ENCODE results near the gene IPO4.

IPO4 gene

GRCh38 chr14:24139272-24139934 is 49.2 kb downstream of the IPO4 start:
- peaks cover 3 to 51% (median 36%) of the 10 kb centered on the region in 5 donors for H3K4me1 ChIP-seq (ENCODE audit: control insufficient read depth in 5 of 5, insufficient read depth in 5 of 5, low read length in 5 of 5)
- H3K36me3 ChIP-seq (ENCODE audit: control insufficient read depth in 5 of 5, insufficient read depth in 5 of 5, low read length in 5 of 5), result peaks cover 0 to 35% (median 24%) of the 10 kb centered on the region in 5 donors
- no peak overlapping the region for H3K9ac ChIP-seq (ENCODE audit: low read length in 5 of 5)
- no peaks in the 10 kb centered on the region for H3K9me3 ChIP-seq (ENCODE audit: control insufficient read depth in 5 of 5, low read length in 5 of 5)
- H3K27me3 ChIP-seq (ENCODE audit: control insufficient read depth in 5 of 5, insufficient read depth in 4 of 5, low read length in 5 of 5), result no peaks in the 10 kb centered on the region
- H3K4me3 ChIP-seq (ENCODE audit: low read depth in 1 of 5, low read length in 5 of 5), result no peak overlapping the region
- H3K27ac ChIP-seq (ENCODE audit: low read depth, low read length), result peak overlapping the region; percentile 23

GRCh38 chr14:24138396-24139271 is 50.0 kb downstream of the IPO4 start:
- H3K36me3 ChIP-seq (ENCODE audit: control insufficient read depth in 5 of 5, insufficient read depth in 5 of 5, low read length in 5 of 5), result peaks cover 0 to 29% (median 22%) of the 10 kb centered on the region in 5 donors
- no peaks in the 10 kb centered on the region for H3K9me3 ChIP-seq (ENCODE audit: control insufficient read depth in 5 of 5, low read length in 5 of 5)
- H3K4me1 ChIP-seq (ENCODE audit: control insufficient read depth in 5 of 5, insufficient read depth in 5 of 5, low read length in 5 of 5), result peaks cover 3 to 51% (median 36%) of the 10 kb centered on the region in 5 donors
- H3K27ac ChIP-seq (ENCODE audit: low read depth, low read length), result peak overlapping the region; percentile 23
- H3K9ac ChIP-seq (ENCODE audit: low read length in 5 of 5), result peak overlapping the region in 1 of 5 donors; percentile 31
- H3K4me3 ChIP-seq (ENCODE audit: low read depth in 1 of 5, low read length in 5 of 5), result no peak overlapping the region
- no peaks in the 10 kb centered on the region for H3K27me3 ChIP-seq (ENCODE audit: control insufficient read depth in 5 of 5, insufficient read depth in 4 of 5, low read length in 5 of 5)

GRCh38 chr14:24137529-24138395 is 50.9 kb downstream of the IPO4 start:
- Histone ChIP-seq H3K27ac (ENCODE audit: low read depth, low read length) (peak overlapping the region; percentile 62), H3K4me1 (ENCODE audit: control insufficient read depth in 5 of 5, insufficient read depth in 5 of 5, low read length in 5 of 5) (peaks cover 3 to 51% (median 36%) of the 10 kb centered on the region in 5 donors), H3K9me3 (ENCODE audit: control insufficient read depth in 5 of 5, low read length in 5 of 5) (no peaks in the 10 kb centered on the region), H3K9ac (ENCODE audit: low read length in 5 of 5) (peak overlapping the region in 1 of 5 donors; percentile 86), H3K36me3 (ENCODE audit: control insufficient read depth in 5 of 5, insufficient read depth in 5 of 5, low read length in 5 of 5) (peaks cover 0 to 24% (median 20%) of the 10 kb centered on the region in 5 donors), H3K4me3 (ENCODE audit: low read depth in 1 of 5, low read length in 5 of 5) (no peak overlapping the region), H3K27me3 (ENCODE audit: control insufficient read depth in 5 of 5, insufficient read depth in 4 of 5, low read length in 5 of 5) (no peaks in the 10 kb centered on the region)

- Histone ChIP-seq H3K9ac (ENCODE audit: low read length in 5 of 5) (peak overlapping the region in 4 of 5 donors; percentile 78 to 92 (median 86)), H3K27ac (ENCODE audit: low read depth, low read length) (peak overlapping the region; percentile 62), H3K4me1 (ENCODE audit: control insufficient read depth in 5 of 5, insufficient read depth in 5 of 5, low read length in 5 of 5) (peaks cover 2 to 56% (median 33%) of the 10 kb centered on the region in 5 donors)
These were observed 51.7 kb downstream of the IPO4 start for GRCh38 chr14:24136684-24137528.

GRCh38 chr14:24135834-24136683 is 52.6 kb downstream of the IPO4 start, which contains the start of gene PSME1:
Gene PSME1 (plus strand): TSS chr14:24136194. CDS start chr14:24136263, 69 bp downstream.
- Histone ChIP-seq H3K27ac (ENCODE audit: low read depth, low read length) (peak within 1 kb of the TSS; percentile 62), H3K4me3 (ENCODE audit: low read depth in 1 of 5, low read length in 5 of 5) (peak within 1 kb of the TSS; percentile 73 to 91 (median 83)), H3K9me3 (ENCODE audit: control insufficient read depth in 5 of 5, low read length in 5 of 5) (no peaks in the 10 kb centered on the region), H3K9ac (ENCODE audit: low read length in 5 of 5) (peak within 1 kb of the TSS in 4 of 5 donors; percentile 78 to 92 (median 86)), H3K36me3 (ENCODE audit: control insufficient read depth in 5 of 5, insufficient read depth in 5 of 5, low read length in 5 of 5) (peaks cover 0 to 24% (median 20%) of the 10 kb centered on the region in 5 donors), H3K27me3 (ENCODE audit: control insufficient read depth in 5 of 5, insufficient read depth in 4 of 5, low read length in 5 of 5) (no peaks in the 10 kb centered on the region), H3K4me1 (ENCODE audit: control insufficient read depth in 5 of 5, insufficient read depth in 5 of 5, low read length in 5 of 5) (peaks cover 1 to 57% (median 30%) of the 10 kb centered on the region in 5 donors)

More at GRCh38 chr14:24136684-24137528, 51.7 kb downstream of the IPO4 start:
- Histone ChIP-seq H3K36me3 (ENCODE audit: control insufficient read depth in 5 of 5, insufficient read depth in 5 of 5, low read length in 5 of 5) (peaks cover 0 to 24% (median 20%) of the 10 kb centered on the region in 5 donors), H3K4me3 (ENCODE audit: low read depth in 1 of 5, low read length in 5 of 5) (peak overlapping the region; percentile 73 to 91 (median 83)), H3K9me3 (ENCODE audit: control insufficient read depth in 5 of 5, low read length in 5 of 5) (no peaks in the 10 kb centered on the region), H3K27me3 (ENCODE audit: control insufficient read depth in 5 of 5, insufficient read depth in 4 of 5, low read length in 5 of 5) (no peaks in the 10 kb centered on the region)

- peaks cover 1 to 57% (median 29%) of the 10 kb centered on the region in 5 donors for H3K4me1 ChIP-seq (ENCODE audit: control insufficient read depth in 5 of 5, insufficient read depth in 5 of 5, low read length in 5 of 5)
- H3K4me3 ChIP-seq (ENCODE audit: low read depth in 1 of 5, low read length in 5 of 5), result peak overlapping the region; percentile 51 to 91 (median 83)
- H3K27me3 ChIP-seq (ENCODE audit: control insufficient read depth in 5 of 5, insufficient read depth in 4 of 5, low read length in 5 of 5), result no peaks in the 10 kb centered on the region
- H3K27ac ChIP-seq (ENCODE audit: low read depth, low read length), result peak overlapping the region; percentile 62
- peak overlapping the region in 3 of 5 donors; percentile 43 to 86 (median 73) for H3K9ac ChIP-seq (ENCODE audit: low read length in 5 of 5)
- peaks cover 0 to 24% (median 20%) of the 10 kb centered on the region in 5 donors for H3K36me3 ChIP-seq (ENCODE audit: control insufficient read depth in 5 of 5, insufficient read depth in 5 of 5, low read length in 5 of 5)
- H3K9me3 ChIP-seq (ENCODE audit: control insufficient read depth in 5 of 5, low read length in 5 of 5), result no peaks in the 10 kb centered on the region
These were observed 53.1 kb downstream of the IPO4 start for GRCh38 chr14:24135584-24135833.

- Histone ChIP-seq H3K9ac (ENCODE audit: low read length in 5 of 5) (no peak overlapping the region), H3K27ac (ENCODE audit: low read depth, low read length) (no peak overlapping the region), H3K36me3 (ENCODE audit: control insufficient read depth in 5 of 5, insufficient read depth in 5 of 5, low read length in 5 of 5) (peaks cover 0 to 16% (median 13%) of the 10 kb centered on the region in 5 donors), H3K9me3 (ENCODE audit: control insufficient read depth in 5 of 5, low read length in 5 of 5) (no peaks in the 10 kb centered on the region), H3K4me1 (ENCODE audit: control insufficient read depth in 5 of 5, insufficient read depth in 5 of 5, low read length in 5 of 5) (peaks cover 1 to 46% (median 24%) of the 10 kb centered on the region in 5 donors), H3K27me3 (ENCODE audit: control insufficient read depth in 5 of 5, insufficient read depth in 4 of 5, low read length in 5 of 5) (no peaks in the 10 kb centered on the region), H3K4me3 (ENCODE audit: low read depth in 1 of 5, low read length in 5 of 5) (no peak overlapping the region)
These were observed 54.9 kb downstream of the IPO4 start for GRCh38 chr14:24133735-24134134.

GRCh38 chr14:24132976-24133375 is 55.6 kb downstream of the IPO4 start:
- H3K9me3 ChIP-seq (ENCODE audit: control insufficient read depth in 5 of 5, low read length in 5 of 5), result no peaks in the 10 kb centered on the region
- no peak overlapping the region for H3K4me3 ChIP-seq (ENCODE audit: low read depth in 1 of 5, low read length in 5 of 5)
- H3K27ac ChIP-seq (ENCODE audit: low read depth, low read length), result no peak overlapping the region
- H3K4me1 ChIP-seq (ENCODE audit: control insufficient read depth in 5 of 5, insufficient read depth in 5 of 5, low read length in 5 of 5), result peaks cover 1 to 44% (median 24%) of the 10 kb centered on the region in 5 donors
- no peaks in the 10 kb centered on the region for H3K27me3 ChIP-seq (ENCODE audit: control insufficient read depth in 5 of 5, insufficient read depth in 4 of 5, low read length in 5 of 5)
- no peak overlapping the region for H3K9ac ChIP-seq (ENCODE audit: low read length in 5 of 5)
- H3K36me3 ChIP-seq (ENCODE audit: control insufficient read depth in 5 of 5, insufficient read depth in 5 of 5, low read length in 5 of 5), result peaks cover 0 to 8% (median 6%) of the 10 kb centered on the region in 5 donors

Data from subcutaneous abdominal adipose tissue (tissue), 5 donors.